ENCODE results near the gene MDM2.
"Not testable (repeated sequence)": the region's sequence is repeated elsewhere in the genome, so short reads cannot be mapped to it uniquely, and the experiment has no call there.

The MDM2 gene

GRCh38 chr12:68854554-68854953, 46.6 kb downstream of the MDM2 start:
- DNase-seq: no peak

- no peak for DNase-seq
Observed at GRCh38 chr12:68855111-68855510, 47.1 kb downstream of the MDM2 start.

GRCh38 chr12:68855771-68856170, 47.8 kb downstream of the MDM2 start:
- DNase-seq: no peak

- no peak for DNase-seq
Observed at GRCh38 chr12:68856510-68856909, 48.5 kb downstream of the MDM2 start.

GRCh38 chr12:68861890-68862289, 53.9 kb downstream of the MDM2 start:
- DNase-seq: no peak

GRCh38 chr12:68863109-68863770, 55.3 kb downstream of the MDM2 start:
- no peak for DNase-seq

GRCh38 chr12:68863886-68864454, 56.0 kb downstream of the MDM2 start:
- DNase-seq: not testable (repeated sequence)

- DNase-seq: no peak
Observed at GRCh38 chr12:68864604-68865003, 56.6 kb downstream of the MDM2 start.

- DNase-seq: no peak
Observed at GRCh38 chr12:68865399-68866164, 57.6 kb downstream of the MDM2 start.

- DNase-seq: no peak
Observed at GRCh38 chr12:68866950-68867349, 59.0 kb downstream of the MDM2 start.

GRCh38 chr12:68867606-68868005, 59.6 kb downstream of the MDM2 start:
- DNase-seq: no peak

GRCh38 chr12:68868043-68868790, 60.2 kb downstream of the MDM2 start:
- DNase-seq: no peak

GRCh38 chr12:68870011-68870410, 62.0 kb downstream of the MDM2 start:
- no peak for DNase-seq

GRCh38 chr12:68870443-68870842, 62.5 kb downstream of the MDM2 start:
- no peak for DNase-seq

- DNase-seq: no peak
Observed at GRCh38 chr12:68871396-68871795, 63.4 kb downstream of the MDM2 start.

- DNase-seq: no peak
Observed at GRCh38 chr12:68871921-68872320, 63.9 kb downstream of the MDM2 start.

- DNase-seq: no peak
Observed at GRCh38 chr12:68873316-68873715, 65.3 kb downstream of the MDM2 start.

GRCh38 chr12:68876461-68876860, 68.5 kb downstream of the MDM2 start:
- no peak for DNase-seq

- no peak for DNase-seq
Observed at GRCh38 chr12:68877583-68877982, 69.6 kb downstream of the MDM2 start.

GRCh38 chr12:68878283-68878682, 70.3 kb downstream of the MDM2 start:
- DNase-seq: no peak

GRCh38 chr12:68878846-68879245, 70.9 kb downstream of the MDM2 start:
- no peak for DNase-seq

- no peak for DNase-seq
Observed at GRCh38 chr12:68880660-68881325, 72.8 kb downstream of the MDM2 start.
